Common myeloid progenitor, CD34-positive (primary cell): ENCODE data around the gene MINDY4B.
"Not testable (repeated sequence)": the region's sequence is repeated elsewhere in the genome, so short reads cannot be mapped to it uniquely, and the experiment has no call there.

Experiments used
- CTCF ChIA-PET: fragments of 350-600 bp; sonication (Branson Sonifier 250); formaldehyde crosslinking; loops from one replicate; lab custom pipeline; 2021; ENCODE audit warnings: antibody characterized with exemption; lab: Charles Lee
- POLR2A ChIA-PET: fragments of 350-600 bp; sonication (Branson Sonifier 250); formaldehyde crosslinking; loops from one replicate; lab custom pipeline; 2021; ENCODE audit warnings: antibody characterized with exemption; lab: Charles Lee
- DNase-seq, 3 donors: peaks; one replicate each; pipeline versions ENCODE4 v3.0.0 to v3.0.0-alpha.2; 2013
- H3K27ac ChIP-seq, 2 experiments: 1 replicate in 1 of 2; 2 replicates in 1 of 2; pipeline ENCODE4 v1.7.0; 2013; ENCODE audit warnings: inconsistent platforms in 2 of 2, low read length in 2 of 2, mild to moderate bottlenecking in 2 of 2, low read depth in 1 of 2, moderate library complexity in 1 of 2; ENCODE audit not compliant: severe bottlenecking in 2 of 2, insufficient read depth in 1 of 2, poor library complexity in 1 of 2
- H3K27me3 ChIP-seq, 5 experiments: replicated peaks in 2 of 5; 1 replicate in 3 of 5; 2 replicates in 2 of 5; pipeline versions ENCODE4 v1.6.1 to v1.7.0; 2013; ENCODE audit warnings: low read length in 4 of 5, mild to moderate bottlenecking in 2 of 5, moderate library complexity in 2 of 5, inconsistent platforms in 1 of 5; ENCODE audit not compliant: insufficient read depth in 5 of 5, control insufficient read depth in 4 of 5
- H3K36me3 ChIP-seq, 4 experiments: 1 replicate in 2 of 4; 2 replicates in 2 of 4; pipeline versions ENCODE4 v1.6.1 to v1.7.0; 2013; ENCODE audit warnings: low read length in 3 of 4, control low read depth in 1 of 4, mild to moderate bottlenecking in 1 of 4; ENCODE audit not compliant: control insufficient read depth in 4 of 4, insufficient read depth in 4 of 4
- H3K4me1 ChIP-seq, 4 experiments: 1 replicate in 3 of 4; 2 replicates in 1 of 4; pipeline versions ENCODE4 v1.6.1 to v1.7.1; 2013; ENCODE audit warnings: low read length in 3 of 4, mild to moderate bottlenecking in 3 of 4, control low read depth in 1 of 4, inconsistent platforms in 1 of 4, moderate library complexity in 1 of 4; ENCODE audit not compliant: control insufficient read depth in 4 of 4, insufficient read depth in 4 of 4; ENCODE audit errors: control extremely low read depth in 1 of 4
- H3K4me3 ChIP-seq, 7 experiments: 1 replicate in 4 of 7; 2 replicates in 3 of 7; pipeline versions ENCODE4 v1.5.1 to v1.7.0; 2013; ENCODE audit warnings: mild to moderate bottlenecking in 7 of 7, low read length in 6 of 7, moderate library complexity in 6 of 7, inconsistent platforms in 2 of 7, low read depth in 2 of 7, control low read depth in 1 of 7; ENCODE audit not compliant: insufficient read depth in 4 of 7, control insufficient read depth in 1 of 7; ENCODE audit errors: extremely low read depth in 1 of 7
- H3K9me3 ChIP-seq, 5 experiments: 1 replicate in 4 of 5; 2 replicates in 1 of 5; pipeline versions ENCODE4 v1.6.1 to v1.7.1; 2013; ENCODE audit warnings: low read length in 4 of 5, mild to moderate bottlenecking in 2 of 5, inconsistent platforms in 1 of 5, low read depth in 1 of 5, moderate library complexity in 1 of 5; ENCODE audit not compliant: control insufficient read depth in 4 of 5, insufficient read depth in 2 of 5; ENCODE audit errors: control extremely low read depth in 1 of 5
- WGBS: methylation state at CpG from one replicate; pipeline ENCODE4 v1.1.5; 2013; ENCODE audit not compliant: insufficient coverage; 5-methylcytosine and 5-hydroxymethylcytosine counted together

Gene MINDY4B

GRCh38 chr3:150857936-150858335 is 47.3 kb downstream of the MINDY4B start:
- H3K27me3 ChIP-seq, H3K36me3 ChIP-seq, CTCF ChIA-PET, POLR2A ChIA-PET, H3K4me3 ChIP-seq, H3K27ac ChIP-seq, H3K4me1 ChIP-seq, H3K9me3 ChIP-seq, DNase-seq: not testable (repeated sequence)
- WGBS: 97% methylated on average over 6 of the region's 8 CpGs

GRCh38 chr3:150850191-150850590 is 55.0 kb downstream of the MINDY4B start:
- H3K4me3 ChIP-seq: no peak overlapping the region
- no peaks in the 10 kb centered on the region for H3K4me1 ChIP-seq
- POLR2A ChIA-PET: no interaction called here
- no peaks in the 10 kb centered on the region for H3K27me3 ChIP-seq
- CTCF ChIA-PET: no interaction called here
- no peaks in the 10 kb centered on the region for H3K36me3 ChIP-seq
- WGBS: no CpG with 5 or more reads among the region's 3 CpGs
- no peak overlapping the region for H3K27ac ChIP-seq
- peaks cover 7 to 22% (median 10%) of the 10 kb centered on the region in 5 experiments for H3K9me3 ChIP-seq
- DNase-seq: no peak

GRCh38 chr3:150848864-150849263 is 56.4 kb downstream of the MINDY4B start:
- DNase-seq: no peak
- ChIA-PET CTCF (interaction anchor here (0.6 kb wide), 1 partner anchor 128 kb away, joined by 3 read pairs; no protein-coding TSS in a partner anchor), POLR2A (no interaction called here)
- Histone ChIP-seq H3K27ac (no peak overlapping the region), H3K27me3 (no peaks in the 10 kb centered on the region), H3K4me3 (no peak overlapping the region), H3K36me3 (no peaks in the 10 kb centered on the region), H3K4me1 (no peaks in the 10 kb centered on the region), H3K9me3 (peaks cover 7 to 22% (median 10%) of the 10 kb centered on the region in 5 experiments)
- no CpG with 5 or more reads among the region's 1 CpG for WGBS

- no peak for DNase-seq
- H3K36me3 ChIP-seq: no peaks in the 10 kb centered on the region
- no peaks in the 10 kb centered on the region for H3K4me1 ChIP-seq
- ChIA-PET POLR2A (no interaction called here), CTCF (no interaction called here)
- no peak overlapping the region for H3K4me3 ChIP-seq
- no peaks in the 10 kb centered on the region for H3K27me3 ChIP-seq
- H3K9me3 ChIP-seq: peaks cover 6 to 22% (median 10%) of the 10 kb centered on the region in 5 experiments
- WGBS: 100% methylated on average over 1 of the region's 1 CpG
- H3K27ac ChIP-seq: no peak overlapping the region
These were observed 57.8 kb downstream of the MINDY4B start for GRCh38 chr3:150847433-150847832.

- H3K4me1 ChIP-seq: no peaks in the 10 kb centered on the region
- CTCF ChIA-PET: no interaction called here
- 100% methylated on average over 1 of the region's 3 CpGs for WGBS
- POLR2A ChIA-PET: no interaction called here
- no peak for DNase-seq
- no peaks in the 10 kb centered on the region for H3K36me3 ChIP-seq
- H3K27me3 ChIP-seq: no peaks in the 10 kb centered on the region
- no peak overlapping the region for H3K27ac ChIP-seq
- no peak overlapping the region for H3K4me3 ChIP-seq
- H3K9me3 ChIP-seq: no peaks in the 10 kb centered on the region
These were observed 60.8 kb downstream of the MINDY4B start for GRCh38 chr3:150844484-150844883.

GRCh38 chr3:150843241-150843640 is 62.0 kb downstream of the MINDY4B start:
- no CpG with 5 or more reads among the region's 2 CpGs for WGBS
- DNase-seq: no peak
- CTCF ChIA-PET: interaction anchor here (0.8 to 1.4 kb wide), 7 partner anchors 11 to 79 kb away, joined by 3 to 5 read pairs (median 4); no protein-coding TSS in a partner anchor

GRCh38 chr3:150840802-150841515 is 64.3 kb downstream of the MINDY4B start:
- WGBS: 100% methylated on average over 2 of the region's 4 CpGs
- Histone ChIP-seq H3K27ac (no peak overlapping the region), H3K9me3 (no peaks in the 10 kb centered on the region), H3K4me3 (no peak overlapping the region), H3K27me3 (no peaks in the 10 kb centered on the region), H3K36me3 (no peaks in the 10 kb centered on the region), H3K4me1 (no peaks in the 10 kb centered on the region)
- ChIA-PET CTCF (interaction anchor here (0.7 kb wide), 2 partner anchors 9 to 928 kb away, joined by 3 to 4 read pairs; no protein-coding TSS in a partner anchor), POLR2A (no interaction called here)
- peak; percentile 7 to 18 (median 13) for DNase-seq

More at GRCh38 chr3:150843241-150843640, 62.0 kb downstream of the MINDY4B start:
- Histone ChIP-seq H3K36me3 (no peaks in the 10 kb centered on the region), H3K9me3 (no peaks in the 10 kb centered on the region), H3K4me3 (no peak overlapping the region), H3K27ac (no peak overlapping the region), H3K27me3 (no peaks in the 10 kb centered on the region), H3K4me1 (no peaks in the 10 kb centered on the region)
- POLR2A ChIA-PET: no interaction called here
